Measurements from ENCODE around the gene SULF2. TPM values are rescaled to one million over a fixed set of nuclear protein-coding genes. Genes with fewer than 3 reads are reported as not detected.
"Not testable (repeated sequence)": the region's sequence is repeated elsewhere in the genome, so short reads cannot be mapped to it uniquely, and the experiment has no call there.

The SULF2 gene
- total RNA-seq, 1 experiment from 2014 or later: 13.0 TPM

DNA sequence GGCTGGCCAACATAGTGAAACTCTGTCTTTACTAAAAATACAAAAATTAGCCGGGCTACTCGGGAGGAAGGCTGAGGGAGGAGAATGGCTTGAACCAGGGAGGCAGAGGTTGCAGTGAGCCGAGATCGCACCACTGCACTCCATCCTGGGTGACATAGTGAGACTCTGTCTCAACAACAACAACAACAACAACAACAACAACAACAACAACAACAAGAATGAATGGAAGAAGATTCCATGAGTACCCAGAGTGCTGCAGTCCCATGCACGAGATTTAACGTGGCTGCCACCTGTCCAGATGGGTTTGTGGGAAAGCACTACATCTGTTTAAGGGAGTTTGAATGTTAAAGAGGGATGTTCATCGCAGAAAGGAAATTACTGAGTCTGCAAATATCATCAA, 19.7 kb upstream of the SULF2 start:
- H3K27ac ChIP-seq (ENCODE audit: low read depth, low read length); H4K20me1 ChIP-seq (ENCODE audit: insufficient read depth); H3K27me3 ChIP-seq (ENCODE audit: insufficient read depth, low read length); H2AFZ ChIP-seq (ENCODE audit: low read depth, low read length, poor library complexity, severe bottlenecking); H3K4me3 ChIP-seq (replicated peaks in 1 of 2; ENCODE audit: low read depth in 1 of 2, low read length in 2 of 2); H3K4me2 ChIP-seq (ENCODE audit: low read length); H3K9me3 ChIP-seq (ENCODE audit: control insufficient read depth in 1 of 2, insufficient read depth in 1 of 2, low read depth in 1 of 2, low read length in 2 of 2); RAD21 ChIA-PET (ENCODE audit: low non-redundant PET in 1 of 2, low total read pairs in 2 of 2, uncharacterized antibody in 2 of 2, unreplicated experiment in 2 of 2); H3K9ac ChIP-seq (ENCODE audit: low read length); H3K9me2 ChIP-seq (ENCODE audit: insufficient read depth); POLR2A ChIA-PET; DNase-seq (ENCODE audit: low read depth, low spot score); H3K36me3 ChIP-seq (ENCODE audit: control insufficient read depth in 1 of 2, insufficient read depth in 2 of 2, low read length in 2 of 2); intact Hi-C loops (cut with micrococcal nuclease); BruUV-seq (replicated peaks); H3K79me2 ChIP-seq (ENCODE audit: insufficient read depth, low read length); ATAC-seq; CTCF ChIA-PET: not testable (repeated sequence)
- H3K4me1 ChIP-seq (ENCODE audit: control insufficient read depth in 1 of 2, insufficient read depth in 2 of 2, low read length in 2 of 2): peaks cover 8 to 11% of the 10 kb centered on the region in 2 experiments; a peak in 3 of 4 replicates

GRCh38 chr20:47804224-47804825, 19.0 kb upstream of the SULF2 start:
- H3K4me1 ChIP-seq (ENCODE audit: control insufficient read depth in 1 of 2, insufficient read depth in 2 of 2, low read length in 2 of 2); H3K27me3 ChIP-seq (ENCODE audit: insufficient read depth, low read length); CTCF ChIA-PET; H4K20me1 ChIP-seq (ENCODE audit: insufficient read depth); DNase-seq (ENCODE audit: low read depth, low spot score); H3K36me3 ChIP-seq (ENCODE audit: control insufficient read depth in 1 of 2, insufficient read depth in 2 of 2, low read length in 2 of 2); H3K9me3 ChIP-seq (ENCODE audit: control insufficient read depth in 1 of 2, insufficient read depth in 1 of 2, low read depth in 1 of 2, low read length in 2 of 2); H2AFZ ChIP-seq (ENCODE audit: low read depth, low read length, poor library complexity, severe bottlenecking); ATAC-seq; H3K9ac ChIP-seq (ENCODE audit: low read length); H3K27ac ChIP-seq (ENCODE audit: low read depth, low read length); BruUV-seq (replicated peaks); POLR2A ChIA-PET; H3K79me2 ChIP-seq (ENCODE audit: insufficient read depth, low read length); H3K4me2 ChIP-seq (ENCODE audit: low read length); RAD21 ChIA-PET (ENCODE audit: low non-redundant PET in 1 of 2, low total read pairs in 2 of 2, uncharacterized antibody in 2 of 2, unreplicated experiment in 2 of 2); H3K9me2 ChIP-seq (ENCODE audit: insufficient read depth); H3K4me3 ChIP-seq (replicated peaks in 1 of 2; ENCODE audit: low read depth in 1 of 2, low read length in 2 of 2); intact Hi-C loops (cut with micrococcal nuclease): not testable (repeated sequence)

DNA sequence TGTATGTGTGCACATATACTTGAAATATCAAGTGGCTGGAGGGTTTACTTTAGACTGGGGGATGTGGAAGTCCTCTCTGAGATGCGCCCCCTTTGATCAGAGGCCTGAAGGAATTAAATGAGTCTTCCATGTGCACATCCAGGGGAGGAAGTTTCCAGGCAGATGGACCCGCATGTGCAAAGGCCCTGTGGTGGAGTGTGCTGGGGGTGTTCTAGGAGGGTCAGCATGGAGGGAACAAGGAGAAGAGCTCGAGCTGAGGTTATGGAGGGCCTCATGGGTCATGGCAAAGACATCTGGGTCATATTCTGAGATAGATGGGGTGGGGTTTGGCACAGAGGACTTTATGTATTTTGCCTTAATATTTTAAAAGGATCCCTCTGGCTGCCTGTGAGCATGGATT, 17.7 kb upstream of the SULF2 start:
- no peak for DNase-seq (ENCODE audit: low read depth, low spot score)
- H3K79me2 ChIP-seq (ENCODE audit: insufficient read depth, low read length): no peaks in the 10 kb centered on the region
- CTCF ChIA-PET: interaction anchor here (0.7 kb wide), 1 partner anchor 17 kb away, joined by 4 read pairs; no protein-coding TSS in a partner anchor
- POLR2A ChIA-PET: no interaction called here
- no peaks in the 10 kb centered on the region for H3K36me3 ChIP-seq (ENCODE audit: control insufficient read depth in 1 of 2, insufficient read depth in 2 of 2, low read length in 2 of 2)
- no peaks in the 10 kb centered on the region for H3K9me2 ChIP-seq (ENCODE audit: insufficient read depth)
- RAD21 ChIA-PET (ENCODE audit: low non-redundant PET in 1 of 2, low total read pairs in 2 of 2, uncharacterized antibody in 2 of 2, unreplicated experiment in 2 of 2): no interaction called here
- H3K9me3 ChIP-seq (ENCODE audit: control insufficient read depth in 1 of 2, insufficient read depth in 1 of 2, low read depth in 1 of 2, low read length in 2 of 2): no peaks in the 10 kb centered on the region
- no peak overlapping the region for H3K27ac ChIP-seq (ENCODE audit: low read depth, low read length)
- H3K9ac ChIP-seq (ENCODE audit: low read length): no peak overlapping the region
- ATAC-seq: no peak
- H2AFZ ChIP-seq (ENCODE audit: low read depth, low read length, poor library complexity, severe bottlenecking): no peak overlapping the region
- H4K20me1 ChIP-seq (ENCODE audit: insufficient read depth): no peaks in the 10 kb centered on the region
- H3K4me2 ChIP-seq (ENCODE audit: low read length): no peak overlapping the region
- H3K4me1 ChIP-seq (ENCODE audit: control insufficient read depth in 1 of 2, insufficient read depth in 2 of 2, low read length in 2 of 2): no peaks in the 10 kb centered on the region
- no peak overlapping the region for H3K4me3 ChIP-seq (replicated peaks in 1 of 2; ENCODE audit: low read depth in 1 of 2, low read length in 2 of 2)
- no peaks in the 10 kb centered on the region; the same call in 1 of the 2 replicates for H3K27me3 ChIP-seq (ENCODE audit: insufficient read depth, low read length)
- TF ChIP-seq ZBTB33 (IDR thresholded peaks at IDR 0.05; ENCODE audit: extremely low read depth, insufficient replicate concordance, low read length) (no peak), CEBPB (IDR thresholded peaks at IDR 0.05; ENCODE audit: low read depth) (no peak), ELF1 (IDR thresholded peaks at IDR 0.05; ENCODE audit: borderline replicate concordance, low read depth) (no peak), YY1 (IDR thresholded peaks at IDR 0.05; ENCODE audit: extremely low read depth, insufficient replicate concordance, low read depth, low read length) (no peak), ZNF274 (IDR thresholded peaks at IDR 0.05; ENCODE audit: low read depth, low read length) (no peak), RAD21 (IDR thresholded peaks at IDR 0.05; ENCODE audit: low read depth) (no peak), EZH2 (IDR thresholded peaks at IDR 0.05) (no peak)
- BruUV-seq (replicated peaks): no TSS peak
- intact Hi-C loops (cut with micrococcal nuclease): no loop called here
